NCI-H69 (cell line): ENCODE data around the gene CCDC33.

ENCODE experiments used
- DNase-seq: peaks from one replicate; lab custom pipeline; 2025; lab: John Stamatoyannopoulos, UW

The CCDC33 gene

DNA sequence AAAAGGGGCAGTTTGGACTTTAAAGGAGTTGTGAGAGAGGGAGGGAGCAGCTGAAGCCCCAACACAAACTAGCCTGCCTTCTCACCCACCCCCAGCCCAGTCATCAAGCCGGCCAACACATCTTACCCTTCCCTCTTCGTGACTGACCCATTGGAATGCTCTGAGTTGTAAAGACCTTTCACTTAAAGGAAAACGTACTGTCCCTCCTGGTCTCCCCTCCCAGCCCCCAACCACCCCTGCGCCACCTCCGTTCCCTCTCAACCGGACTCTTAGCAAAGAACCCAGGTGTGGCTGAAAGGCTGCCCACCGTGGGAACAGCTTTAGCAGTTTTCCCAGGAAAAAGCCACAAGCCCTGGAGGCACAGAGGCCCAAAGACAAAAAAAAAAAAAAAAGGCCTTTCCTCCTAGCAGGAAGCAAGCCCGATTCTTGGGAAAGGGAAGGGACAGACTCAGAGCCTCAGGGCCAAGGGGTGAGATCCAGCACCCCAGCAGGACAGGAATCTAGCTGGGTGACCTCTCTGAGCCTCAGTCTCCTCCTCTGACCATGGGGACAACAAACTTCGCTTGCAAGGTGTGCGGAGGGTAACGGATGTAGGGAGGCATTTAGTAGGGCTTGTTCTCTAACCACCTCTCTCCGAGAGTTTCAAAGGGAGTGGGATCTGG lies 128.9 kb downstream of the CCDC33 start:
- DNase-seq: no peak

DNA sequence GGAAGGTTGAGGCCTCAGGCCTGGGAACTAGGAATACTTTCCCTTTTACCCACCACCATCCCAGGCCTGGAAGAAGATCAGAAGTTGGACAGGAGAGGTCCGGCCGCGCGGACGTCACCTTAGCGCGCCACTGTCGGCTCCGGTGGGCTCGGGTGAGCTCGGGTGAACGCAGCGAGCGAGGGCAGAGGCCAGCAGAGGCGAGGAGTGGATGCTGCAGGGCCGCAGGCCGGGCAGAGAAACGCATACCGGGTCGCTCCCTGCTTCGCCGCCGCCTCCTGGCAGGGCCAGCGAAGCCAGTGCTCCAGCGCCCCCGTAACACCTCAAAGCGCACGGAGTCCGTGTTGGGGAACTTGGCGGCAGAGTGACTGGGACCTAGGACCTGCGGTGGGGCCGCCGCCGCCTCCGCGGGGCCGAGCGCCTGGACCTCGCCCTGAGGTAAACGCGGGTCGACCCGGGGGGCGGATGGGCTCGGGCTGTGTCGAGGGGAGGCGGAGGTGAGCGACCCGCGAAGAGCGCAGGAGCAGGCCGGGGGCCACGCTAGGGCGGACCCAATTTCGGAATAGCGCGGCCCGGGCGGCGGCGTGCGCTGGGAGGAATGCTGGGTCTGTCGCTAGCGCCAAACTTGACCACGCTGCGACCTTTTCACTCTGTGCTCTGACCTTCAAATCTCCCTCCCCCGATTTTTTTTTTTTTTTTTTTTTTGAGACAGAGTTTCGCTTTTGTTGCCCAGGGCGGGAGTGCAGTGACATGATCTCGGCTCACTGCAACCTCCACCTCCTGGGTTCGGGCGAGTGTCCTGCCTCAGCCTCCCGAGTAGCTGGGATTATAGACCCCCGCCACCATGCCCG lies 129.7 kb downstream of the CCDC33 start:
- DNase-seq: no peak

DNA sequence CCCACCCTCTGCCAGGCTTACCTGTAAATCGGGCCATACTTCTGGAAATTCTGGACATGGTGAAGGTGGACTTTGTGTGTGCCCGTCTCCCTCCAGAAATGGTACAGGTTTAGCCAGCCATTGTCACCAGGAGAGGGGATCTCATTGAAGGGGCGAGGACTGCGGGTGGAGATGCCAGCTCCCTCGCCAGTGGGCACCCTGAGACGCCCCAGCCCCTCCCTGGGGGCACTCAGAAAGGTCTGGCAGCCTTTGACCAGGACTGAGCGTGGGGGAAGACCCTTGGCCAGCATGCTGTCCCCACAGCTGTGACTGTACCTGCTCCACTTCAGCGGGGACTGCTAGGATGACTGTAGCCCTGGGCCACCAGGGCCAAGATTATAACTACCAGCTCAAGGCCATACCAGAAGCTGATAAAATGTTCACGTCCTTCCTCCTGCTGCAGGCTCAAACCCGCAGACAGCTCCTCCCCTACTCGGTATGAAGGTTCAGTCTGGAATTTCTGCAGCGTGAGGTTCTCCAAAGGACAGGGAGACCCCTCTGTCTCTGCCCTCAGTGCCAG lies 131.2 kb downstream of the CCDC33 start, which contains the start of gene CYP11A1:
TSS of gene CYP11A1 (minus strand) at position 351 of the 559 bp plus-strand sequence. CDS start at position 290, 61 bp downstream.
- no peak for DNase-seq

DNA sequence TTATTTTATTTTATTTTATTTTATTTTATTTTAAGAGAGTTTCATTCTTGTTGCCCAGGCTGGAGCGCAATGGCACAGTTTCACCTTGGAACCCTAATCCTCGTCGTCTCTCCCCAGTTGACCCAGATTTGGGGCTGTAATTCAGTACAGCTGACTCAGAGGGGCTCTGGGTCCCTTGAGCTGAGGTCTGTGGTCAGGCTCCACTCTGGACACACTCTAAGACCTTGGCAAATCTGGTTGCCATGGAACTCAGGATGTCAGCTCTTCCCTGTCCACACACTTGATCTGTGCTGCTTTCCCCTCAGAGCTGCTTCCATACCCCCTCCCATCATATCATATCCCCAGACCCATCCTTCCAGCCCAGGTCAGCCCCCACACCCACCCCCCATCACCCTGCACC lies 132.0 kb downstream of the CCDC33 start:
- no peak for DNase-seq

DNA sequence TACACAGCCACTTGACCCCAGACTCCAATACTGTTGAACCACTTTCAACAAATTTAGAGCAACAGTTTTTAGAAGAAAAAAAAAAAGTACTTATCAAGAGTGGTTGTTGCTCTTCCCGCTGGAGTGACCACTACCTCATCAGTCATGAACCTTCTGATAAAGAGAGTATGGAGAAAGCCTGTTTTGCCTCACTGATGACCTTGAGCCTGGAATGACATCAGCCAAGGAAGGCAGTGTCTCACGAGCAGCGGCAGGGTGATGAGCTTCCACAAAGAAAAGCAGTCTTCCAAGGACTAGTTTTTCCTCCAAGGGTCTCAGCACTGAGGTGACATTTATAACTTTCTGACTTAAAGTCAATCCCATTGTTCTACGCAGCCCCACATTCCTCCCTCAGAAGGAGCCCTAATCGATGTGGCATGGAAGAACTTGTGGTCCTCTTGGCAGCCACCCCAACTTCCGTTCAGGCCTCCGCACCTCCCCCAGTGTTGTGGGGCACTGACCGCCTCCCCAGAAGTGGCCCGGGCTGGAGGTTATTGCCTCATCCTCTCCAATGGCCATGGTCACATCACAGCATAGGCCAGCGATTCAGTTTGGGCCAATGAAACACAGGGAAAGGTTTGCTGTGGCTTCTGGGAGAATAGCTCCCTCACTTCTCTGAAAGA lies 133.1 kb downstream of the CCDC33 start:
- DNase-seq: no peak

DNA sequence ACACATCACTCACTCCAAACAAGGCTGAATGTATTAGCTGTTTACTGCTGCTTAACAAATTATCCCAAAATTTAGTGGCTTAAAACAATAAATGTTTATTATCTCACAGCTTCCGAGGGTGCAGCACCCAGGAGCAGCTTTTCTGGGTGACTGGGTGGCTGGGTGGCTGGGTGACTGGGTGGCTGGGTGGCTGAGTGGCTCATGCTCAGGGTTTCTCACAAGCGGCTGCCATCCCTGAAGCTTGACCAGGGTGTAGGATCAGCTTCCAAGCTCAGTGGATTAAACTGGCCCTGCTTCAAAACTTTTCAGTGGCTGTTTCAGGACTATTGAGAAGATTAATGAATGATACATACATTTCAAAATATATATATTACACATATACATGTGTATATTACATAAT lies 133.6 kb downstream of the CCDC33 start:
- no peak for DNase-seq

DNA sequence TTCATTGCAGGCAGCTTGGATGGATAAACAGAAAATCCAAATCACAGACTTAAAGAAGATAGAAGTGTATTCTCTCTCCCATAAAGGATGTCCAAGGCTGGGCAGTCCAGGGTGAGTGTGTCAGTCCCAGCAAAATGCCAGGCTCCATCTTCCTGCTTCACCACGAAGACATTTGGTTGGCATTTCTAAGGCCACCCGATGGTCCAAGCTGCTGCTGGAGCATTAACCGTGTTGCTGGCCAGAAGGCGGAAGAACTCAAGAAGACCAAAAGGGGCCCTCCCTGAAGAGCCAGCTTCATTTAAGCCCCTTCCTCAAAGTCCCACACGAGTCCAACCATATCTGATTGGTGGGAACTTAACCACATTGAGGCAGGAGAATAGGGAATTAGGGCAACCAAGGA lies 134.3 kb downstream of the CCDC33 start:
- DNase-seq: no peak

DNA sequence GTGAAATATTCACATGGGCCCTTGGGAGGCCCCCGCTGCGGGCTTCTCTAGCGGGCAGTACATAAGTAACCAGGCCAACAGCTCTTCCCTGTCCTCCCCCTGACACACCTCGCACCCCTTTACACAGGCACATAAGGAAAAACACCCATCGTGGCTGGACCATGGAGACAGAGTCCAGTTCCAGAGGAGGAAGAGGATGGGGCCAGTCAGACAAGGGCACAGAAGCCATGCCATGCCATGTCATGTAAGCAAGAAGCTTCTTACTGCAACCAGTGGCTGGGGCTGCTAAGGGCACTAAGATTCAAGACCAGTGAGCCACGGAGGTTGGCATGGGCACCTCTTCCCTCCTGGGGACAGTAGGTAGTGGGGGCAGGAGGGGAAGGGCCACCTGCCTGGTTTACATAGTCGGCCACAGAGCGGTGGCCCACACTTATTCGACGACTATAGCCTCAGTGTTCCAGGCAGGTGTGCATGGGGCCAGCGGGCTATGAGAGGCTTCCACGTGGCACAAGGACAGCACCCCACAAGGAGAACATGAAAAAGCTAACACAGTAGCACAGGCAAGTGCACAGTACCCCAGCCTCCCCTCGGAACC lies 137.0 kb downstream of the CCDC33 start:
- DNase-seq: peak; percentile 32

DNA sequence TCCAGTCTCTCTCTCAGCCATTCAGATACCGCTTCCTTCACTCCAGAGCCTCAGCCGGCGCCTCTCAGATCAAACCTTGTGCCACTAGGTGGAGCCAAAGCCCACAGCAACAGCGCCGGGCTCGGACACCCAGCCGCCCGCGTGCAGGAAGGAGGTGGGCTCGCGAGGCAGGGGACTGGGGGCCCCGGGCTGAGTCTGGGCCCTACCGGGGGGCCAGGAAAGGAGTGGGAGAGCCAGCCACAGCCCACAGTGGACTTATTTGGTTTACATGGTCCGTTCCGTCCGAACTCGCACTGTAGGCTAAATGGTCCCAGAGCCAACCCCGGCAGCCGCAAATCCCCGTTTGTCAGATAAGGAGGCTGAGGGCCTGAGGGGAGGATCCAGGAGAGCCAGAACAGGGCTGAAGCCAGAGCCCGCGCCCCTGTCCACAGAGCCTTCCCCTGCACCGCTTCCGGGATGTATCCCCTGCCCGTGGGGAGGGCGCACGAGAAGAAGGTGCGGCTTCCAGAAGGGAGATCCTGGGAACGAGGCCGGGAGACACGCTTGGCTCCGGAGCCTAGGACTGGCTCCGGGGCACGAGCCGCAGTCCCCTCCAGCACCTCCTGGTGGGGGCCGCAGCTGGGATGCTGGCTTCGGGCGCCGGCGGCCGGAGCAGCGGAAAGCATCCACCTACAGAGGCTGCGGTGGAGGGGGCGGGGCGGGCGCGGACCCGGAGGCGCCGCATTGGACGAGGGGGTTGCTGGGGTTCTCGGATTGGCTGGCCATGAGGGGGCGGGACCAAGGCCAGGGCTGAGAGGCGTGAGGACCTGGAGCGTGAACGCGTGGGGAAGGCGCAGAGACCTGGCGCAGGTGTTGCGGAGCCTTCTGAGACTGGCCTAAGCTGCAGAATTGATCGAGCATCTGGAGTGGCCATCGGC lies 137.9 kb downstream of the CCDC33 start:
- peak; percentile 94 for DNase-seq

DNA sequence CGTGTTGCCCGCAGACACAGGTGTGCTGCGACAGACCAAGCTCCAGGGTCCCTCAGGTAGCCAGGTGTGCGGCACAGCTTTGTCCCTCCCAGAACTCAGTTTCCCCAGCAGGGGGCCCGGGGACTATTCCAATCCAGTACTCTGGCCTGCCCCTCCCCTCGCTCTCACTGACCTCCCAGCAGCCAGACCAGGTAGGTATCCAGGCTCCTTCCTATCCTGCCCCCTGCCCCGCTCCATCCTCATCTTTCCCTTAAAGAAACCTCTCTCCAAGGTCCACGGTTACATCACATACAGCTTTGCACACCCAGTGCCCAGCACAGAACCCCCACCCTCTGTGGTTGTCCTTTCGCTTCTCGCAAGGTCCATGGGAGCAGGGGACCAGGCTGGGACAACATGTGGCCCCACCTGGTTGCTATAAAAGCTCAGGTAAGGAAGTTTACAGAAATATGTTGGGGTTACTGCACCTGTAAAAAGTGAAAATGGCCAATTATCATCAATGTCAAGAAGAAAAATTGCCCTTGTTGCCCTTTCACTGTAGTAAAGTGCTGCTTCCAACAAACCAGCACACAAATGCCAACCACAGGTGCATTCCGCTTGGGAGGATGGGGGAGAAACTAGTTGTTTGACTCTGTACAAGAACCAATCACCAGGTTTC lies 138.6 kb downstream of the CCDC33 start:
- no peak for DNase-seq

DNA sequence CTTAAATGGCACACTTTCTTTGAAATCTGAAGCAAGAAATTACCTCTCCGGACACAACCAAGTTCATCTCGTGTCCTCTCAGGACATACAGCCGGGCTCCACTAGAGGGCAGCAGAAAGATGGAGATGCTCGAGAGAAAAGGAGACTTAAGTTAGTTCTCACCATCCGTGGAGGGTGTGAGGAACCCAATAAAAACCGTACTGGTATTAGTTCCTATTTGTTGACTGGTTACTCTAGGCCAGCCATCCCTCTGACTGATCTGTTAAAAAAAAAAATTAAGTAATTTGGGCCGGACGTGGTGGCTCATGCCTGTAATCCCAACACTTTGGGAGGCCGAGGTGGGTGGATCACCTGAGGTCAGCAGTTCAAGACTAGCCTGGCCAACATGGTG lies 139.2 kb downstream of the CCDC33 start:
- DNase-seq: peak; percentile 80

DNA sequence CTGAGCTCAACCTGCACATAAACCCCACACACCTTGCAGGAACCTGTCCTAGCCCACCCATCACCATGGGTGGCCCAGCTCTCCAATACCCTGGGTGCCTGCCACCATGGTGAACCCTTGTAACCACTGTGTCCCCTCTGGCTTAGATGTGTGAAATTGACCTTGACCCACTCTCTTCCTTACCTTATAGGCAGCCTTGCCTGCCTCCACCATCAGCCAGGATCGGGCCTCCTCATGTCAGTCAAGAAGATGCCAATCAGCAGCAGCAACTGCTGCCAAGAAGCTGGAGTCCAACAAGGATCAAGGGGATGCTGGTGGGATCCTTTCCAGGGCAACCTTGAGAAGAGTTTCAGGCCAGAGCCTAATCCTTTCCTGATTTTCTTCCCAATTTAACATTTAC lies 140.1 kb downstream of the CCDC33 start:
- DNase-seq: no peak

DNA sequence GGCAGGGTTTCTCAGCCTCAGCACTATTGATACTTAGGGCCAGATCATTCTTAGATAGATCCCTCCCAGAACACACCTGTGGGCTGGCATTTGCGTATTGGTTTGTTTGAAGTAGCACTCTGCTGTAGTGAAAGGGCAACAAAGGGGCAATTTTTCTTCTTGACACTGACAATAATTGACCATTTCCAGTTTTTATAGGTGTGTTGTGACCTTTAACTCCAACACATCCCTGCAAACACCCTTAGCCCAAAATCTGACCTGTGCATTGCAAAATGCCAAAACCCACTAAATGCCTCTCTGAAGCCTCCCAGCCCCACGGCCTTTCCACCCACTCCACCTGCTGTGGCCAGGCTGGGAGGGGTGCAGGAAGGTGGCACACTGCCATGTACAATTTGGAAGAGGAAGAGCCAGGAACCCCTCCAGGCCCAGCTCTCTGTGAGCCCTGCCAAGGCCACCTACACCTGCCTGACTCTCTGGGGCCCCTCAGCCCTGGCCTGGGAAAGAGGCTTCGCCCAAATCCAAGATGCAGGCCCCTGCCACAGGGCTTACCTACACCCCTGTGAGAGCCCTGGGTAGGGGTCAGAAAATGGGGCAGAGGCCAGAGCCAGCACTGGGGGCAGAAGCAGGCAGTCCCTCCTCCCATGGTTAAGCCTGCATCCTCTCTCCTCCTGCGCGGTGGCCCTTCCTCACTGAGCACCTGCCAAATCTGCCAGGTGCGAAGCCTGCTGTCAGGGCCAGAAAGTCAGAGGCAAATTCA lies 140.9 kb downstream of the CCDC33 start:
- peak; percentile 46 for DNase-seq

DNA sequence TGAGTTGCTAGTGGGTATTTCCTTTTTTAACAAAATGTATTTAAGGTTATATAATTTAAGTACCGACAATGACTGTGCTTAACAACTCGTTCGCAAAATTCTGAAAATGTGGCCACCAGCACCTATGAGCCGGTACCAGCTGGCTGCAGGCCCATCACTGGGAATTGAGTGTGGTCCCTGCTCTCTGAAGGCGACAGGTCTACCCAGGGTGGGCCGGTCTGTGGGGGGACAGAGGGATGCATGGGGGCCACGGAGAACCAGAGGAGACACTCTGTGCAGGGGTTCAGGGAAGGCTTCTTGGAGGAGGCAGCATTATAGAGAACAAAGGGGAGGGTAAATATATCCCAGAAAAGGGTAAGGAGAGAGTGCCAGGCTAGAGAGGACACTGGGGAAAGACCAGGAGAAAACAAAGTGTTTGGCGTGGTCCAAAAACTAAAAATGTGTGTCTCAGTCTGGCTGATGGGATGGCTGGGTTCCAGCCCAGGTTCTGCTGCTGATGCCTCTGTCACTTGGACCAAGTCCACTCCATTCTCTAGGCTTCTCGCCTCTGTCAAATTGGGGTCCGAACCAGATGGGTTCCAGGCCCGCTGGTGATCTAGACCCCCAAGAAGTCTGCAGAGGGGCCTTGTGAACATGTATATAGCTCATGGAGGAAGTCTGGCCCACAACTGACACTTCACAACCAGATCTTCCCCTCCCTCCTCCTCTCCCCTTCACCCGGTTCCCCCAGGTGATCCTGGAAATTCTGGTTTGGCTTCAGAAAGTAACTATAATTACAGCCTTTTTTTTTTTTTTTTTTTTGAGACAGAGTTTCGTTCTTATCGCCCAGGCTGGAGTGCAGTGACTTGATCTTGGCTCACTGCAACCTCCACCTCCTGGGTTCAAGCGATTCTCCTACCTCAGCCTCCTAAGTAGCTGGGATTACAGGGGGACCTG lies 142.0 kb downstream of the CCDC33 start:
- peak; percentile 22 for DNase-seq

DNA sequence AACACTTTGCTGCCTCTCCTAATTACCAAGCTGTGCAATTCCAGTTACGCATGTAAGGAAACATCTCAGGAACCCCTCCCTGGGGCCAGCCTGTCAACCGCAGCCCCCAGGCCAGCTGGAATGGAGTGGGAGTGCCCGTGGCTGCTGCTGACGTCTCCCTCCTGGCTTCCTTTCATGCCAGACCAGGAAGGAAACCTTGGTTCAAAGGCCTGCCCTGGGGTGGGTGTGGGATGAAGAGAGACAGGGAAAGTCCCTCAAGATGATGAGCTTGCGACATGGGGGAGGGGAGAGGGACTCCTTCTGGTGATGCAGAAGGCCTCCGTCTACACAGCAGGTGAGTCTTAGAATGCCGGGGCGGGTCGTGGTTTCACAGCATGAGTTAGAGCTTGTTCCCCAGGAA lies 142.7 kb downstream of the CCDC33 start:
- DNase-seq: peak; percentile 71

DNA sequence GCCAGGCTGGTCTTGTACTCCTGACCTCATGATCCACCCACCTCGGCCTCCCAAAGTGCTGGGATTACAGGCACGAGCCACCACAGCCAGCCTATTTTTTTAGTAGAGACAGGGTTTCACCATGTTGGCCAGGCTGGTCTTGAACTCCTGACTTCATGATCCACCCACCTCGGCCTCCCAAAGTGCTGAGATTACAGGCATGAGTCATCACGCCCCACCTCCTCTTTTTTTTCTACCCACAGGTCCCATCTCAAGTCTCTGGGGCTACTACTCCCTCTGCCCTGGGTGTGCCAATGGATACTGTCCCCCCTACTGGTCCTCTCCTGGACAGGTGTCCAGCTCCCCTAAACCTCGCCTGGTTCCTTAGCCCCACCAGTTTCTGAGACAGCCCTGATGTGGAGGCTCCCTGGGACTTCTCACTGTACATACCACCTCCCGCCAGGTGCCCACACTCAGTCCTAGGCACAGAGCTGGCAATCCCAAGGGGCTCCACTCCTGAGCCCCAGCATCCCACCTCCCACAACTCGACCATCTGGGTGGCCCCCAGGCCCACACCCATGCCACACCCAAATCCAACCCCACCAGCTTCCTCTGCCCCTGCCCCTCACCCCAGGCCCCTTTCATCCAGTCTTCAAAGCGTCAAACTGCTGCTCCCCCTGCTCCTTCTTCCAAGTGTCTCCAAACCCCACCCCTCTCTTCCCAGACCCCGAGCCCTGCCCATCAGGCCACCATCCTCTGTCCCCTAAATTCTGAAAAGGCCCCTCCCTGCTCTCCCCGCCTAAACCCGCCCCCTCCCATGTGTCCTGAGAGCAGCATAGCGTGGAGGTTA lies 144.4 kb downstream of the CCDC33 start:
- DNase-seq: no peak

DNA sequence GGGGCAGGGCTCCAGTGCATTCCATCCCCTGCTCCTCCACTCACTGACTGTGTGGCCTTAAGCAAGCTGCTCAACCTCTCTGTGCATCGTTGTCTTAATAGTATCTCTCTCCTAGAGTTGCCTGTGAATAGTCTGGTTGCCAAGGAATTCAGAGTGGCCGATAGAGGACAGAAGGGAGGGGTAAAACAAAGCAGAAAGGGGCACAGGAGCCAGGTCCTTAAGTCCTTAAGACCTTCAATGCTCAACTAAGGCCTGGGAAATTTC lies 145.0 kb downstream of the CCDC33 start:
- DNase-seq: no peak

DNA sequence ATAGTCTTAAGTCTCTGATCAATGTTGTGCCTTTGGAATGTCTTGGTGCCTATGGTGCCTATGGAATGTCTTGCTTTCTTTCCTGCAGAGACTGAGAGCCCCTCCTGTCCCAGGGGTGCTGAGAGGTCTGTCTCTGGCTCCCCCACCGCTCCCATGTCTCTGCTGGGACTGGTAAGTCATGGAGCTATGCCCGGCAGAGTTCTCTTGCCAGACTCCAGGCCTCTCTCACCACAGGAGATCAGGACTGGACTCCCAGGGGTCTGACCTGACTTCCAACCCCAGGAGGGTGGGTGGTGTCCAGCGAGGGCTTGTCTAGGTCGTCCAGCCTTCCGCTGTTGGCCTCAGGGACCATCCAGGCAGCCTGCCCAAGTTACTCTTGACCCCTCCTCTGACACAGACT lies 145.4 kb downstream of the CCDC33 start:
- DNase-seq: no peak
